ENCODE data around the gene HERC4. TPM values are rescaled to one million over a fixed set of nuclear protein-coding genes. Genes with fewer than 3 reads are reported as not detected.
A peak's percentile ranks its signal among the peaks of the same experiment; 100 is the strongest.

The HERC4 gene, protein sequence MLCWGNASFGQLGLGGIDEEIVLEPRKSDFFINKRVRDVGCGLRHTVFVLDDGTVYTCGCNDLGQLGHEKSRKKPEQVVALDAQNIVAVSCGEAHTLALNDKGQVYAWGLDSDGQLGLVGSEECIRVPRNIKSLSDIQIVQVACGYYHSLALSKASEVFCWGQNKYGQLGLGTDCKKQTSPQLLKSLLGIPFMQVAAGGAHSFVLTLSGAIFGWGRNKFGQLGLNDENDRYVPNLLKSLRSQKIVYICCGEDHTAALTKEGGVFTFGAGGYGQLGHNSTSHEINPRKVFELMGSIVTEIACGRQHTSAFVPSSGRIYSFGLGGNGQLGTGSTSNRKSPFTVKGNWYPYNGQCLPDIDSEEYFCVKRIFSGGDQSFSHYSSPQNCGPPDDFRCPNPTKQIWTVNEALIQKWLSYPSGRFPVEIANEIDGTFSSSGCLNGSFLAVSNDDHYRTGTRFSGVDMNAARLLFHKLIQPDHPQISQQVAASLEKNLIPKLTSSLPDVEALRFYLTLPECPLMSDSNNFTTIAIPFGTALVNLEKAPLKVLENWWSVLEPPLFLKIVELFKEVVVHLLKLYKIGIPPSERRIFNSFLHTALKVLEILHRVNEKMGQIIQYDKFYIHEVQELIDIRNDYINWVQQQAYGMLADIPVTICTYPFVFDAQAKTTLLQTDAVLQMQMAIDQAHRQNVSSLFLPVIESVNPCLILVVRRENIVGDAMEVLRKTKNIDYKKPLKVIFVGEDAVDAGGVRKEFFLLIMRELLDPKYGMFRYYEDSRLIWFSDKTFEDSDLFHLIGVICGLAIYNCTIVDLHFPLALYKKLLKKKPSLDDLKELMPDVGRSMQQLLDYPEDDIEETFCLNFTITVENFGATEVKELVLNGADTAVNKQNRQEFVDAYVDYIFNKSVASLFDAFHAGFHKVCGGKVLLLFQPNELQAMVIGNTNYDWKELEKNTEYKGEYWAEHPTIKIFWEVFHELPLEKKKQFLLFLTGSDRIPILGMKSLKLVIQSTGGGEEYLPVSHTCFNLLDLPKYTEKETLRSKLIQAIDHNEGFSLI
- total RNA-seq (68.7 and 73.7 TPM in 2 replicates), polyA plus RNA-seq (8.0 and 10.6 TPM in 2 replicates), polyA minus RNA-seq (27.4 and 33.2 TPM in 2 replicates), Bru-seq, nascent RNA (percentile 93 among the genes with signal in this experiment), BruChase-seq, experiment 1, labeled RNA remaining after a 6-hour chase (percentile 91 among the genes with signal in this experiment), BruChase-seq, experiment 2, labeled RNA remaining after a 2-hour chase (percentile 98 among the genes with signal in this experiment)
- polyA plus RNA-seq (2011; cell fraction: cytosol; rRNA removed): 10.3 and 10.6 TPM in 2 replicates
- 39.8 and 54.7 TPM in 2 replicates for polyA plus RNA-seq (2011; cell fraction: nucleus; rRNA removed)
- 35.2 and 47.5 TPM in 2 replicates for polyA plus RNA-seq (2012)
- polyA minus RNA-seq (2011; cell fraction: cytosol; rRNA and poly(A)+ RNA removed): 27.0 TPM
- 66.6 and 107 TPM in 2 replicates for polyA minus RNA-seq (2011; cell fraction: nucleus; rRNA and poly(A)+ RNA removed)
- long read RNA-seq, full-length matches to known transcripts: 43 of 66 reads
- long read RNA-seq, partial matches to known transcripts: 9 of 66 reads
- long read RNA-seq, other reads (novel, unspliced or antisense): 14 of 66 reads

DNA sequence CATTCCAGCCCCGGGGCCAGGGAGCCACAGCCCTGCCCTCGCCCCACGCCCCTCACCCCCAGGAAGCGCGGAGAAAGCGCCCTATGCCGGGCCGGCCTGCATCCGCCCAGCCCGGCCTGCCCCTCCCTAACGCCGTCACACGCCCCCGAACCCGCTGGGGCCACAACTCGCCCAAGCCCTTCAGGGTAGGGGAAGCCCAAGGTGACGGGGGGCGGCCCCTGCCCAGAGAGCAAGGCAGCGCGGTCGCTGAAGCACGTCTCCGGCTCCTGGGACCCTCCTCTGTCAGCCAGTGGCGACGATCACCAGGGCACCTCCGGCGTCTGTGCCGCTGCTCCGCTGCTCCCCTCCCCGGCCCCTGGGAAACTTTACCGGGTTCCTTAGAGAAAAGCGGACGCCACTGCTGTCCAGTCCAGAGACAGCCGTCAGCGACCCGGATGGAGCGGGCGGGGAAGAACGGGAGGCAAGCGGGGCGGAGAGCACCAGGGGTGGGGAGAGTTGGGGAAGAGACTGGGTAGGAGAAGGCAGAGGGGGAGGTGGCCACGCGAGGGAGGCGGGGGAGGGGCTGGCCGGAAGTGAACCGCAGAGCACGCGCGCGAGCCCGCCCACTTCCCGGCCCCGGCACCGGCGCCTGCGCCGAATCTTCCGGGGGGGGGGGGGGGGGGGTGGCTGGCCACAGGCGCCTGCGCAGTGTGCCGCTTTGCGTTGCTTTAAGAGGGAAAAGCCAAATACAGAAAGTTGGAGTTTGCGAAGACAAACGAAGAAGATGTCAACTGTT lies at the start of gene HERC4:
Gene HERC4, minus strand, starts transcription at position 509 of the 775 bp plus-strand sequence. CDS start 2,175 bp downstream, outside the sequence.
- Histone ChIP-seq H3K27ac (ENCODE audit: insufficient read depth, low read depth, low read length) (peak within 1 kb of the TSS; percentile 95), H3K4me2 (ENCODE audit: insufficient read depth, low read length) (peak within 1 kb of the TSS; percentile 99), H3K4me3 (replicated peaks in 1 of 3; ENCODE audit: insufficient read depth in 1 of 3, low read depth in 1 of 3, low read length in 3 of 3) (peak within 1 kb of the TSS; percentile 95 to 99 (median 96)), H3K36me3 (ENCODE audit: control insufficient read depth in 2 of 2, extremely low read depth in 1 of 2, insufficient read depth in 2 of 2, low read length in 2 of 2) (no peaks in the 10 kb centered on the region), H4K20me1 (replicated peaks; ENCODE audit: control insufficient read depth, extremely low read depth, insufficient read depth, low read length) (peaks cover 3% of the 10 kb centered on the region), H3K4me1 (ENCODE audit: control insufficient read depth, extremely low read depth, insufficient read depth, low read length) (peaks cover 32% of the 10 kb centered on the region), H3K9me3 (replicated peaks; ENCODE audit: control insufficient read depth, insufficient read depth, low read length) (no peaks in the 10 kb centered on the region), H3K27me3 (ENCODE audit: control insufficient read depth in 2 of 2, insufficient read depth in 2 of 2, low read length in 2 of 2) (no peaks in the 10 kb centered on the region), H3K79me2 (ENCODE audit: control insufficient read depth, insufficient read depth, low read length) (peaks cover 51% of the 10 kb centered on the region), H3K9ac (replicated peaks; ENCODE audit: extremely low read depth, insufficient read depth, low read length) (peak within 1 kb of the TSS; percentile 94), H2AFZ (ENCODE audit: low read depth, low read length) (peak within 1 kb of the TSS; percentile 91), H3K9me1 (replicated peaks; ENCODE audit: control insufficient read depth, extremely low read depth, insufficient read depth, low read length) (no peaks in the 10 kb centered on the region)
- TF ChIP-seq FOS (IDR thresholded peaks at IDR 0.05; ENCODE audit: borderline replicate concordance, insufficient read depth, low read length) (no peak), POLR2AphosphoS5 (IDR thresholded peaks at IDR 0.05; ENCODE audit: insufficient read depth, low read depth, low read length) (peak; percentile 48), MYC (IDR thresholded peaks at IDR 0.05; ENCODE audit: low read depth, low read length) (peak; percentile 82), EZH2 (IDR thresholded peaks at IDR 0.05; ENCODE audit: borderline replicate concordance, low read depth, low read length, severe bottlenecking) (no peak), JUN (IDR thresholded peaks at IDR 0.05; ENCODE audit: borderline replicate concordance, insufficient read depth, insufficient read length, low read depth) (no peak), GATA2 (IDR thresholded peaks at IDR 0.05; ENCODE audit: insufficient read depth, insufficient read length, low read depth, low read length) (no peak), POLR2A (IDR thresholded peaks at IDR 0.05; ENCODE audit: low read depth, low read length) (peak; percentile 54)
- TF ChIP-seq, protein P1, sequence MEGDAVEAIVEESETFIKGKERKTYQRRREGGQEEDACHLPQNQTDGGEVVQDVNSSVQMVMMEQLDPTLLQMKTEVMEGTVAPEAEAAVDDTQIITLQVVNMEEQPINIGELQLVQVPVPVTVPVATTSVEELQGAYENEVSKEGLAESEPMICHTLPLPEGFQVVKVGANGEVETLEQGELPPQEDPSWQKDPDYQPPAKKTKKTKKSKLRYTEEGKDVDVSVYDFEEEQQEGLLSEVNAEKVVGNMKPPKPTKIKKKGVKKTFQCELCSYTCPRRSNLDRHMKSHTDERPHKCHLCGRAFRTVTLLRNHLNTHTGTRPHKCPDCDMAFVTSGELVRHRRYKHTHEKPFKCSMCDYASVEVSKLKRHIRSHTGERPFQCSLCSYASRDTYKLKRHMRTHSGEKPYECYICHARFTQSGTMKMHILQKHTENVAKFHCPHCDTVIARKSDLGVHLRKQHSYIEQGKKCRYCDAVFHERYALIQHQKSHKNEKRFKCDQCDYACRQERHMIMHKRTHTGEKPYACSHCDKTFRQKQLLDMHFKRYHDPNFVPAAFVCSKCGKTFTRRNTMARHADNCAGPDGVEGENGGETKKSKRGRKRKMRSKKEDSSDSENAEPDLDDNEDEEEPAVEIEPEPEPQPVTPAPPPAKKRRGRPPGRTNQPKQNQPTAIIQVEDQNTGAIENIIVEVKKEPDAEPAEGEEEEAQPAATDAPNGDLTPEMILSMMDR (IDR thresholded peaks at IDR 0.05; ENCODE audit: extremely low read depth in 1 of 2, insufficient read depth in 1 of 2, low read depth in 1 of 2, low read length in 2 of 2): no peak
- TF ChIP-seq, protein P2, sequence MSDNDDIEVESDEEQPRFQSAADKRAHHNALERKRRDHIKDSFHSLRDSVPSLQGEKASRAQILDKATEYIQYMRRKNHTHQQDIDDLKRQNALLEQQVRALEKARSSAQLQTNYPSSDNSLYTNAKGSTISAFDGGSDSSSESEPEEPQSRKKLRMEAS (IDR thresholded peaks at IDR 0.05; ENCODE audit: insufficient read depth, insufficient read length): peak; percentile 13
- FAIRE-seq (peak; percentile 81), DNase-seq (ENCODE audit: low read depth, low spot score) (peak; percentile 88)
- BruUV-seq (replicated peaks): no TSS peak
- CTCF ChIA-PET: interaction anchor here (0.7 to 2.1 kb wide), 3 partner anchors 87 to 138 kb away, joined by 3 to 8 read pairs (median 3); no protein-coding TSS in a partner anchor
- POLR2A ChIA-PET: no interaction called here
- dilution Hi-C loops (cut with MboI; ENCODE audit: extremely low pct_ligation_motif_present, low sequenced_read_pairs) (no loop called here), intact Hi-C loops (cut with micrococcal nuclease) (loop anchor here (1.0 to 10.0 kb wide), 5 partner anchors 61 to 256 kb away; partner anchors contain the start of gene SIRT1)

Measured in endothelial cell of umbilical vein (primary cell).